MM.1S (cell line): Measurements from ENCODE around the gene CCNF.
A peak's percentile ranks its signal among the peaks of the same experiment; 100 is the strongest.

Experiments
- EZH2 ChIP-seq: fragments of 300-600 bp; sonication (generic); optimal IDR thresholded peaks from 2 replicates; pipeline ENCODE3; 2017; ENCODE audit warnings: low read depth, mild to moderate bottlenecking, antibody characterized with exemption, low read length, mixed read lengths
- TF ChIP-seq, protein P1 (sequence below): fragments of 300-600 bp; sonication (generic); IDR thresholded peaks from 2 replicates; pipeline ENCODE4 v1.5.1; 2016; ENCODE audit warnings: antibody characterized with exemption, low read length, mixed read lengths

- TF ChIP-seq, protein P1, sequence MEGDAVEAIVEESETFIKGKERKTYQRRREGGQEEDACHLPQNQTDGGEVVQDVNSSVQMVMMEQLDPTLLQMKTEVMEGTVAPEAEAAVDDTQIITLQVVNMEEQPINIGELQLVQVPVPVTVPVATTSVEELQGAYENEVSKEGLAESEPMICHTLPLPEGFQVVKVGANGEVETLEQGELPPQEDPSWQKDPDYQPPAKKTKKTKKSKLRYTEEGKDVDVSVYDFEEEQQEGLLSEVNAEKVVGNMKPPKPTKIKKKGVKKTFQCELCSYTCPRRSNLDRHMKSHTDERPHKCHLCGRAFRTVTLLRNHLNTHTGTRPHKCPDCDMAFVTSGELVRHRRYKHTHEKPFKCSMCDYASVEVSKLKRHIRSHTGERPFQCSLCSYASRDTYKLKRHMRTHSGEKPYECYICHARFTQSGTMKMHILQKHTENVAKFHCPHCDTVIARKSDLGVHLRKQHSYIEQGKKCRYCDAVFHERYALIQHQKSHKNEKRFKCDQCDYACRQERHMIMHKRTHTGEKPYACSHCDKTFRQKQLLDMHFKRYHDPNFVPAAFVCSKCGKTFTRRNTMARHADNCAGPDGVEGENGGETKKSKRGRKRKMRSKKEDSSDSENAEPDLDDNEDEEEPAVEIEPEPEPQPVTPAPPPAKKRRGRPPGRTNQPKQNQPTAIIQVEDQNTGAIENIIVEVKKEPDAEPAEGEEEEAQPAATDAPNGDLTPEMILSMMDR = peak; percentile 34
- no peak for TF ChIP-seq EZH2
These were observed 45.0 kb downstream of the CCNF start for GRCh38 chr16:2473999-2474876.
